AG10803 (cell line): ENCODE measurements around the gene TMEM42.

Experiments
- DNase-seq: peaks from one replicate; pipeline ENCODE4 v3.0.0; 2010; ENCODE audit warnings: low read depth
- H3K4me3 ChIP-seq: 2 replicates; pipeline ENCODE4 v1.5.1; 2011; ENCODE audit warnings: mild to moderate bottlenecking, low read length, control low read depth
- CTCF ChIP-seq: conservative IDR thresholded peaks from 2 replicates; pipeline ENCODE4 v1.5.1; 2011; ENCODE audit warnings: mild to moderate bottlenecking, low read length, control low read depth, inconsistent platforms

Gene TMEM42

GRCh38 chr3:44887101-44887500 lies 25.4 kb downstream of the TMEM42 start:
- TF ChIP-seq CTCF = no peak
- DNase-seq = no peak
- H3K4me3 ChIP-seq = no peak overlapping the region

GRCh38 chr3:44890258-44890657 lies 28.5 kb downstream of the TMEM42 start:
- no peak for TF ChIP-seq CTCF
- DNase-seq = no peak
- no peak overlapping the region for H3K4me3 ChIP-seq

GRCh38 chr3:44890852-44891251 lies 29.1 kb downstream of the TMEM42 start:
- no peak for DNase-seq

GRCh38 chr3:44892689-44893088 lies 31.0 kb downstream of the TMEM42 start:
- no peak for TF ChIP-seq CTCF
- DNase-seq = no peak
- no peak overlapping the region for H3K4me3 ChIP-seq

More at GRCh38 chr3:44890852-44891251, 29.1 kb downstream of the TMEM42 start:
- no peak overlapping the region for H3K4me3 ChIP-seq
- TF ChIP-seq CTCF = no peak

GRCh38 chr3:44893097-44893496 lies 31.4 kb downstream of the TMEM42 start:
- peak; percentile 59 for DNase-seq
- TF ChIP-seq CTCF = no peak
- no peak overlapping the region for H3K4me3 ChIP-seq

- no peak for TF ChIP-seq CTCF
- DNase-seq = peak; percentile 55
- H3K4me3 ChIP-seq = no peak overlapping the region
These were observed 32.8 kb downstream of the TMEM42 start for GRCh38 chr3:44894485-44894884.

- no peak for DNase-seq
- TF ChIP-seq CTCF = no peak
- no peak overlapping the region for H3K4me3 ChIP-seq
These were observed 34.7 kb downstream of the TMEM42 start for GRCh38 chr3:44896440-44896839.
